Body of pancreas (tissue), 4 donors: Measurements from ENCODE around the gene FBXL7. TPM values are rescaled to one million over a fixed set of nuclear protein-coding genes. Genes with fewer than 3 reads are reported as not detected.

ENCODE experiments used
- ATAC-seq: fragments of 150-250 bp; one replicate; pipeline ENCODE4 v1.9.1; 2016
- DNase-seq, 4 donors: peaks; one replicate each; pipeline ENCODE4 v3.0.0-alpha.2; 2019
- H3K27ac ChIP-seq, 4 donors: fragments of 200-600 bp; sonication (generic); 1 replicate in 3 of 4; 2 replicates in 1 of 4; pipeline versions ENCODE4 v1.5.1 to v1.6.1; 2016 to 2019; ENCODE audit warnings: mild to moderate bottlenecking in 1 of 4, mixed read lengths in 1 of 4, moderate library complexity in 1 of 4
- H3K27me3 ChIP-seq, 2 donors: fragments of 200-600 bp; sonication (generic); one replicate each; pipeline ENCODE4 v1.6.0; 2016; ENCODE audit warnings: mild to moderate bottlenecking in 1 of 2
- H3K36me3 ChIP-seq, 2 donors: fragments of 200-600 bp; sonication (generic); replicated peaks in 1 of 2; 2 replicates each; pipeline ENCODE4 v1.5.1; 2016; ENCODE audit warnings: low read depth in 2 of 2; ENCODE audit not compliant: insufficient read depth in 1 of 2
- H3K4me1 ChIP-seq: fragments of 200-600 bp; sonication (generic); one replicate; pipeline ENCODE4 v1.6.0; 2016
- H3K4me3 ChIP-seq, 2 donors: fragments of 200-600 bp; sonication (generic); 1 replicate in 1 of 2; 2 replicates in 1 of 2; pipeline ENCODE4 v1.5.1; 2016 to 2019
- H3K9me3 ChIP-seq, 3 donors: fragments of 200-600 bp; sonication (generic); 1 replicate in 2 of 3; 2 replicates in 1 of 3; pipeline ENCODE4 v1.5.1; 2016
- CTCF ChIP-seq, 7 experiments: fragments of 450-650 bp in 4 of 7; fragments of 200-600 bp in 3 of 7; sonication (generic) in 3 of 7; IDR thresholded peaks; one replicate each; pipeline ENCODE4 v1.5.1; 2016 to 2019; ENCODE audit warnings: antibody characterized with exemption in 7 of 7
- POLR2A ChIP-seq, 3 donors: fragments of 450-650 bp; IDR thresholded peaks; one replicate each; pipeline ENCODE4 v1.6.1; 2016; ENCODE audit warnings: antibody characterized with exemption in 3 of 3, mild to moderate bottlenecking in 2 of 3
- WGBS, 2 donors: methylation state at CpG; one replicate each; pipeline ENCODE4 v1.1.5; 2017; 5-methylcytosine and 5-hydroxymethylcytosine counted together
- intact Hi-C: fragments of 100-400 bp; cut with DNase I; formaldehyde crosslinking; loops from one replicate; pipeline ENCODE4 v1.15.1; 2023
- total RNA-seq, 2 donors: library from RNA; depleted of rRNA; stranded (reverse); fragments of >200 nt; gene quantifications; one replicate each; pipeline ENCODE4 v1.1.0, GENCODE V29; 2016

The FBXL7 gene
- total RNA-seq, 2 donors from 2014 or later: 3.1 to 4.0 TPM

- Histone ChIP-seq H3K27ac (no peak overlapping the region), H3K9me3 (no peaks in the 10 kb centered on the region), H3K27me3 (no peaks in the 10 kb centered on the region), H3K4me1 (no peaks in the 10 kb centered on the region), H3K36me3 (no peaks in the 10 kb centered on the region), H3K4me3 (no peak overlapping the region)
- no peak for TF ChIP-seq POLR2A (IDR thresholded peaks at IDR 0.05)
- TF ChIP-seq CTCF (IDR thresholded peaks at IDR 0.05): no peak
- intact Hi-C loops: no loop called here
- no peak for DNase-seq
- WGBS, 2 donors: 70 to 75% methylated on average over 11 of the region's 11 CpGs
- no peak for ATAC-seq
These were observed 120.5 kb downstream of the FBXL7 start for GRCh38 chr5:15620501-15620900.

GRCh38 chr5:15621094-15621493, 121.1 kb downstream of the FBXL7 start:
- DNase-seq (no peak), ATAC-seq (no peak)
- H3K4me1 ChIP-seq: no peaks in the 10 kb centered on the region
- H3K27me3 ChIP-seq: no peaks in the 10 kb centered on the region
- TF ChIP-seq POLR2A (IDR thresholded peaks at IDR 0.05) (no peak), CTCF (IDR thresholded peaks at IDR 0.05) (no peak)
- WGBS, 2 donors: 5 to 21% methylated on average over 1 of the region's 1 CpG
- no peaks in the 10 kb centered on the region for H3K9me3 ChIP-seq
- intact Hi-C loops: no loop called here
- no peak overlapping the region for H3K27ac ChIP-seq
- no peak overlapping the region for H3K4me3 ChIP-seq
- no peaks in the 10 kb centered on the region for H3K36me3 ChIP-seq

GRCh38 chr5:15623794-15624193, 123.8 kb downstream of the FBXL7 start:
- intact Hi-C loops: no loop called here
- ATAC-seq (no peak), DNase-seq (no peak)
- Histone ChIP-seq H3K36me3 (no peaks in the 10 kb centered on the region), H3K27ac (no peak overlapping the region), H3K4me1 (no peaks in the 10 kb centered on the region), H3K4me3 (no peak overlapping the region), H3K9me3 (no peaks in the 10 kb centered on the region), H3K27me3 (no peaks in the 10 kb centered on the region)
- WGBS, 2 donors: 53% methylated on average over 2 of the region's 2 CpGs
- TF ChIP-seq POLR2A (IDR thresholded peaks at IDR 0.05): no peak

- no peak overlapping the region for H3K4me3 ChIP-seq
- WGBS, 2 donors: 58 to 61% methylated on average over 2 of the region's 2 CpGs
- no peak overlapping the region for H3K27ac ChIP-seq
- H3K27me3 ChIP-seq: no peaks in the 10 kb centered on the region
- TF ChIP-seq CTCF (IDR thresholded peaks at IDR 0.05): no peak
- TF ChIP-seq POLR2A (IDR thresholded peaks at IDR 0.05): no peak
- H3K36me3 ChIP-seq: no peaks in the 10 kb centered on the region
- DNase-seq (no peak), ATAC-seq (no peak)
- no peaks in the 10 kb centered on the region for H3K4me1 ChIP-seq
- no peaks in the 10 kb centered on the region for H3K9me3 ChIP-seq
- intact Hi-C loops: no loop called here
These were observed 127.1 kb downstream of the FBXL7 start for GRCh38 chr5:15627109-15627508.

GRCh38 chr5:15627647-15628046, 127.7 kb downstream of the FBXL7 start:
- WGBS, 2 donors: 41 to 46% methylated on average over 2 of the region's 2 CpGs

More at GRCh38 chr5:15627647-15628046, 127.7 kb downstream of the FBXL7 start:
- ATAC-seq: no peak
- no peaks in the 10 kb centered on the region for H3K4me1 ChIP-seq
- no peak overlapping the region for H3K27ac ChIP-seq
- no peak overlapping the region for H3K4me3 ChIP-seq
- H3K27me3 ChIP-seq: no peaks in the 10 kb centered on the region
- no peaks in the 10 kb centered on the region for H3K36me3 ChIP-seq
- no peaks in the 10 kb centered on the region for H3K9me3 ChIP-seq
- no peak for DNase-seq
- intact Hi-C loops: no loop called here
- TF ChIP-seq CTCF (IDR thresholded peaks at IDR 0.05): no peak
- TF ChIP-seq POLR2A (IDR thresholded peaks at IDR 0.05): no peak
